ENCODE data around the gene LRP3. TPM values are rescaled to one million over a fixed set of nuclear protein-coding genes. Genes with fewer than 3 reads are reported as not detected.

Gene LRP3
- total RNA-seq, result 10 to 100 TPM; 16.0 to 31.7 (median 18.7) TPM
- polyA plus RNA-seq, result 10 to 100 TPM in 1 of 2 donors, 1 to 10 TPM in 1; 8.2 to 15.8 TPM
- long read RNA-seq, donor 1, transcript LRP3-201 (7 exons, 3,807 nt), result major isoform, 49 of 73 reads
- long read RNA-seq, donor 1, transcript LRP3-203 (3 exons, 3,278 nt), result minor isoform, 8 of 73 reads
- long read RNA-seq, donor 1, partial matches to known transcripts, result 7 of 73 reads
- long read RNA-seq, donor 1, other reads (novel, unspliced or antisense), result 9 of 73 reads
- long read RNA-seq, donor 2, transcript LRP3-203 (3 exons, 3,278 nt), result major isoform, 14 of 23 reads
- long read RNA-seq, donor 2, partial matches to known transcripts, result 6 of 23 reads
- long read RNA-seq, donor 2, other reads (novel, unspliced or antisense), result 2 of 23 reads
- long read RNA-seq, donor 3, transcript LRP3-203 (3 exons, 3,278 nt), result minor isoform, 8 of 58 reads
- long read RNA-seq, donor 3, transcript LRP3-201 (7 exons, 3,807 nt), result major isoform, 39 of 58 reads
- long read RNA-seq, donor 3, partial matches to known transcripts, result 7 of 58 reads
- long read RNA-seq, donor 3, other reads (novel, unspliced or antisense), result 4 of 58 reads

GRCh38 chr19:33193865-33194362 is at the start of gene LRP3:
Gene LRP3 (plus strand): TSS chr19:33194330. CDS start chr19:33194786, 456 bp downstream.
- intact Hi-C loops (cut with DNase I), result no loop called here
- TF ChIP-seq POLR2A (IDR thresholded peaks at IDR 0.05) (no peak), CTCF (IDR thresholded peaks at IDR 0.05) (no peak)
- Histone ChIP-seq H3K36me3 (peaks cover 0 to 13% (median 0%) of the 10 kb centered on the region in 9 donors), H3K27ac (peak within 1 kb of the TSS in 9 of 12 donors; percentile 10 to 78 (median 57)), H3K27me3 (peaks cover 0 to 4% (median 0%) of the 10 kb centered on the region in 9 donors), H3K4me1 (peaks cover 0 to 20% (median 7%) of the 10 kb centered on the region in 12 donors), H3K4me3 (peak within 1 kb of the TSS; percentile 44 to 87 (median 64)), H3K9me3 (no peaks in the 10 kb centered on the region)
- DNase-seq, result peak; percentile 52 to 77 (median 59)
- ATAC-seq, result peak; percentile 39 to 76 (median 66)
- 4 to 17% (median 8%) methylated on average over 9 to 50 of the region's 50 CpGs for WGBS, 4 donors

- 86 to 91% (median 88%) methylated on average over 9 of the region's 9 CpGs for WGBS, 4 donors
- H3K27me3 ChIP-seq, result peaks cover 0 to 7% (median 0%) of the 10 kb centered on the region in 9 donors
- peaks cover 0 to 5% (median 0%) of the 10 kb centered on the region in 12 donors for H3K4me1 ChIP-seq
- no peak overlapping the region for H3K27ac ChIP-seq
- no peaks in the 10 kb centered on the region for H3K36me3 ChIP-seq
- TF ChIP-seq POLR2A (IDR thresholded peaks at IDR 0.05) (no peak), CTCF (IDR thresholded peaks at IDR 0.05) (no peak)
- H3K4me3 ChIP-seq, result no peak overlapping the region
- intact Hi-C loops (cut with DNase I), result loop anchor here in 6 of 10 donors (5.0 to 10.0 kb wide), 3 partner anchors 256 to 261 kb away; no protein-coding TSS in a partner anchor
- DNase-seq (no peak), ATAC-seq (no peak)
- H3K9me3 ChIP-seq, result no peaks in the 10 kb centered on the region
Observed at GRCh38 chr19:33146209-33146608, 47.9 kb upstream of the LRP3 start.

- intact Hi-C loops (cut with DNase I), result loop anchor here in 6 of 10 donors (5.0 to 10.0 kb wide), 3 partner anchors 255 to 260 kb away; no protein-coding TSS in a partner anchor
- Histone ChIP-seq H3K9me3 (no peaks in the 10 kb centered on the region), H3K4me3 (no peak overlapping the region), H3K4me1 (peaks cover 0 to 5% (median 0%) of the 10 kb centered on the region in 12 donors), H3K27ac (no peak overlapping the region), H3K27me3 (peaks cover 0 to 3% (median 0%) of the 10 kb centered on the region in 9 donors), H3K36me3 (no peaks in the 10 kb centered on the region)
- ATAC-seq (no peak), DNase-seq (no peak)
- 74 to 88% (median 84%) methylated on average over 6 of the region's 6 CpGs; no CpG with 5 or more reads in 1 of the 4 donors for WGBS, 4 donors
- TF ChIP-seq POLR2A (IDR thresholded peaks at IDR 0.05), result no peak
- TF ChIP-seq CTCF (IDR thresholded peaks at IDR 0.05), result no peak
Observed at GRCh38 chr19:33147538-33147937, 46.6 kb upstream of the LRP3 start.

All from heart left ventricle (tissue), 16 donors.